Mucosa of gallbladder (tissue), 1 donor: ENCODE data around the gene TBCD. TPM values are rescaled to one million over a fixed set of nuclear protein-coding genes. Genes with fewer than 3 reads are reported as not detected.
"Not testable (repeated sequence)": the region's sequence is repeated elsewhere in the genome, so short reads cannot be mapped to it uniquely, and the experiment has no call there.

Experiments used
- DNase-seq: peaks from one replicate; pipeline ENCODE4 v3.0.0-alpha.2; 2020; ENCODE audit warnings: low spot score
- total RNA-seq: library from RNA; stranded (reverse); gene quantifications from one replicate; pipeline ENCODE4 v1.2.1, GENCODE V29; 2021
- donor health status: DM: no; HTN: no; CAD: no.

TBCD gene
- total RNA-seq, 1 donor from 2014 or later = 96.5 TPM

GRCh38 chr17:82729479-82730260 lies 22.2 kb upstream of the TBCD start:
- no peak for DNase-seq

- DNase-seq = no peak
Measured at GRCh38 chr17:82732118-82732743, 19.6 kb upstream of the TBCD start.

- DNase-seq = peak; percentile 53
Measured at GRCh38 chr17:82734987-82735866, 16.6 kb upstream of the TBCD start, which contains the start of gene FN3K. Gene FN3K, plus strand, starts transcription at chr17:82735615. Its CDS starts 22 bp downstream, at chr17:82735637.

- no peak for DNase-seq
Measured at GRCh38 chr17:82736511-82737185, 15.2 kb upstream of the TBCD start.

GRCh38 chr17:82737967-82738877 lies 13.6 kb upstream of the TBCD start:
- DNase-seq = no peak

- DNase-seq = no peak
Measured at GRCh38 chr17:82740906-82741759, 10.7 kb upstream of the TBCD start.

- no peak for DNase-seq
Measured at GRCh38 chr17:82743344-82744219, 8.3 kb upstream of the TBCD start.

GRCh38 chr17:82744736-82745135 lies 7.1 kb upstream of the TBCD start:
- DNase-seq = not testable (repeated sequence)

- no peak for DNase-seq
Measured at GRCh38 chr17:82745524-82745923, 6.3 kb upstream of the TBCD start.

GRCh38 chr17:82748756-82749155 lies 3.1 kb upstream of the TBCD start:
- DNase-seq = no peak

GRCh38 chr17:82750241-82750908 lies 1.5 kb upstream of the TBCD start:
- no peak for DNase-seq

GRCh38 chr17:82751171-82751570 lies 694 bp upstream of the TBCD start:
- no peak for DNase-seq

- no peak for DNase-seq
Measured at GRCh38 chr17:82752371-82753200, 721 bp downstream of the TBCD start.

- no peak for DNase-seq
Measured at GRCh38 chr17:82753201-82753464, 1.3 kb downstream of the TBCD start.

- peak; percentile 65 for DNase-seq
Measured at GRCh38 chr17:82754297-82755208, 2.7 kb downstream of the TBCD start.

- no peak for DNase-seq
Measured at GRCh38 chr17:82756166-82756565, 4.3 kb downstream of the TBCD start.
